HUES6 (cell line): ENCODE results near the gene TNRC6B.
"Not testable (repeated sequence)": the region's sequence is repeated elsewhere in the genome, so short reads cannot be mapped to it uniquely, and the experiment has no call there.

Experiments
- H3K27ac ChIP-seq: 2 replicates; pipeline ENCODE4 v1.7.0; 2013; ENCODE audit warnings: low read depth, mild to moderate bottlenecking, low read length, inconsistent platforms
- H3K27me3 ChIP-seq: 2 replicates; pipeline ENCODE4 v1.6.1; 2013; ENCODE audit warnings: low read length; ENCODE audit not compliant: control insufficient read depth, insufficient read depth
- H3K36me3 ChIP-seq: 2 replicates; pipeline ENCODE4 v1.6.1; 2013; ENCODE audit warnings: low read length; ENCODE audit not compliant: control insufficient read depth, insufficient read depth
- H3K4me1 ChIP-seq: 2 replicates; pipeline ENCODE4 v1.6.1; 2013; ENCODE audit warnings: low read length; ENCODE audit not compliant: control insufficient read depth, insufficient read depth
- H3K4me3 ChIP-seq: 2 replicates; pipeline ENCODE4 v1.5.1; 2013; ENCODE audit warnings: low read depth, low read length
- H3K9ac ChIP-seq: one replicate; pipeline ENCODE4 v1.6.1; 2013; ENCODE audit warnings: mild to moderate bottlenecking, low read length
- H3K9me3 ChIP-seq: 2 replicates; pipeline ENCODE4 v1.6.1; 2013; ENCODE audit warnings: low read depth, low read length; ENCODE audit not compliant: control insufficient read depth, insufficient read depth

Gene TNRC6B

GRCh38 chr22:40215266-40215665, 37.5 kb downstream of the TNRC6B start:
- H3K4me1 ChIP-seq, result peaks cover 56% of the 10 kb centered on the region
- H3K27me3 ChIP-seq, result no peaks in the 10 kb centered on the region
- H3K27ac ChIP-seq, result no peak overlapping the region
- no peak overlapping the region for H3K9ac ChIP-seq
- H3K9me3 ChIP-seq, result no peaks in the 10 kb centered on the region
- H3K36me3 ChIP-seq, result peaks cover 4% of the 10 kb centered on the region; the same call in 1 of the 2 replicates
- H3K4me3 ChIP-seq, result no peak overlapping the region

GRCh38 chr22:40216041-40216756, 38.5 kb downstream of the TNRC6B start:
- H3K4me1 ChIP-seq, result peaks cover 55% of the 10 kb centered on the region
- no peak overlapping the region for H3K9ac ChIP-seq
- no peak overlapping the region for H3K4me3 ChIP-seq
- no peaks in the 10 kb centered on the region for H3K27me3 ChIP-seq
- H3K9me3 ChIP-seq, result no peaks in the 10 kb centered on the region
- H3K27ac ChIP-seq, result no peak overlapping the region
- H3K36me3 ChIP-seq, result peaks cover 6% of the 10 kb centered on the region; the same call in 1 of the 2 replicates

GRCh38 chr22:40218152-40218551, 40.4 kb downstream of the TNRC6B start:
- peaks cover 6% of the 10 kb centered on the region; the same call in 1 of the 2 replicates for H3K36me3 ChIP-seq
- H3K27me3 ChIP-seq, result no peaks in the 10 kb centered on the region
- H3K9ac ChIP-seq, result no peak overlapping the region
- H3K4me3 ChIP-seq, result no peak overlapping the region
- no peaks in the 10 kb centered on the region for H3K9me3 ChIP-seq
- H3K4me1 ChIP-seq, result peaks cover 50% of the 10 kb centered on the region
- H3K27ac ChIP-seq, result no peak overlapping the region

GRCh38 chr22:40218723-40219294, 41.1 kb downstream of the TNRC6B start:
- Histone ChIP-seq H3K4me3 (no peak overlapping the region), H3K27me3 (no peaks in the 10 kb centered on the region), H3K9me3 (no peaks in the 10 kb centered on the region), H3K36me3 (0 out of 2 replicates have a peak, but pooled peaks cover 2% of the 10 kb centered on the region), H3K9ac (no peak overlapping the region), H3K27ac (no peak overlapping the region), H3K4me1 (peaks cover 50% of the 10 kb centered on the region)

- Histone ChIP-seq H3K4me1 (peaks cover 58% of the 10 kb centered on the region), H3K36me3 (0 out of 2 replicates have a peak, but pooled peaks cover 2% of the 10 kb centered on the region), H3K27ac (no peak overlapping the region), H3K9me3 (no peaks in the 10 kb centered on the region), H3K27me3 (no peaks in the 10 kb centered on the region), H3K4me3 (no peak overlapping the region), H3K9ac (no peak overlapping the region)
Measured at GRCh38 chr22:40220316-40221054, 42.8 kb downstream of the TNRC6B start.

- no peaks in the 10 kb centered on the region for H3K9me3 ChIP-seq
- H3K27me3 ChIP-seq, result no peaks in the 10 kb centered on the region
- H3K9ac ChIP-seq, result no peak overlapping the region
- peaks cover 56% of the 10 kb centered on the region for H3K4me1 ChIP-seq
- 0 out of 2 replicates have a peak, but pooled peaks cover 2% of the 10 kb centered on the region for H3K36me3 ChIP-seq
- H3K27ac ChIP-seq, result no peak overlapping the region
- H3K4me3 ChIP-seq, result no peak overlapping the region
Measured at GRCh38 chr22:40221055-40221414, 43.3 kb downstream of the TNRC6B start.

GRCh38 chr22:40222979-40223378, 45.3 kb downstream of the TNRC6B start:
- not testable (repeated sequence) for H3K27ac ChIP-seq, H3K4me3 ChIP-seq, H3K36me3 ChIP-seq, H3K9me3 ChIP-seq, H3K27me3 ChIP-seq, H3K9ac ChIP-seq
- peaks cover 60% of the 10 kb centered on the region for H3K4me1 ChIP-seq

- Histone ChIP-seq H3K36me3 (0 out of 2 replicates have a peak, but pooled peaks cover 2% of the 10 kb centered on the region), H3K9ac (no peak overlapping the region), H3K9me3 (no peaks in the 10 kb centered on the region), H3K4me3 (no peak overlapping the region), H3K27me3 (no peaks in the 10 kb centered on the region), H3K4me1 (peaks cover 50% of the 10 kb centered on the region), H3K27ac (no peak overlapping the region)
Measured at GRCh38 chr22:40224702-40225101, 47.0 kb downstream of the TNRC6B start.

GRCh38 chr22:40226620-40227019, 48.9 kb downstream of the TNRC6B start:
- H3K27ac ChIP-seq, result no peak overlapping the region
- peaks cover 38% of the 10 kb centered on the region for H3K4me1 ChIP-seq
- 0 out of 2 replicates have a peak, but pooled peaks cover under 1% of the 10 kb centered on the region for H3K36me3 ChIP-seq
- H3K9me3 ChIP-seq, result no peaks in the 10 kb centered on the region
- no peak overlapping the region for H3K9ac ChIP-seq
- H3K4me3 ChIP-seq, result no peak overlapping the region
- H3K27me3 ChIP-seq, result no peaks in the 10 kb centered on the region

- Histone ChIP-seq H3K27ac (no peak overlapping the region), H3K9ac (no peak overlapping the region), H3K36me3 (0 out of 2 replicates have a peak, but pooled peaks cover 8% of the 10 kb centered on the region), H3K4me1 (peaks cover 7% of the 10 kb centered on the region; the same call in 1 of the 2 replicates), H3K27me3 (no peaks in the 10 kb centered on the region), H3K4me3 (no peak overlapping the region), H3K9me3 (no peaks in the 10 kb centered on the region)
Measured at GRCh38 chr22:40231618-40232313, 54.0 kb downstream of the TNRC6B start.
